H9 (cell line): ENCODE data around the gene FLT3. TPM values are rescaled to one million over a fixed set of nuclear protein-coding genes. Genes with fewer than 3 reads are reported as not detected.

ENCODE experiments used
- DNase-seq: peaks from one replicate; pipeline ENCODE4 v3.0.0-alpha.2; 2017
- H2AFZ ChIP-seq: one replicate; pipeline ENCODE4 v1.6.1; 2013; ENCODE audit warnings: mild to moderate bottlenecking, low read length, control low read depth, moderate library complexity
- H2AK5ac ChIP-seq: 2 replicates; pipeline ENCODE4 v1.6.1; 2013; ENCODE audit warnings: low read length, control low read depth, mixed read lengths; ENCODE audit not compliant: insufficient read length
- H2BK120ac ChIP-seq: one replicate; pipeline ENCODE4 v1.6.1; 2013; ENCODE audit warnings: low read depth, mild to moderate bottlenecking, low read length, control low read depth, inconsistent platforms; ENCODE audit not compliant: poor library complexity, severe bottlenecking
- H2BK12ac ChIP-seq: 2 replicates; pipeline ENCODE4 v1.6.1; 2013; ENCODE audit warnings: low read length, control low read depth, mixed read lengths, low read depth; ENCODE audit not compliant: insufficient read length
- H2BK15ac ChIP-seq: 2 replicates; pipeline ENCODE4 v1.6.1; 2013; ENCODE audit warnings: low read depth, low read length, control low read depth
- H2BK20ac ChIP-seq: one replicate; pipeline ENCODE4 v1.6.1; 2013; ENCODE audit warnings: low read depth, mild to moderate bottlenecking, low read length, control low read depth, inconsistent platforms; ENCODE audit not compliant: poor library complexity, severe bottlenecking
- H2BK5ac ChIP-seq: 2 replicates; pipeline ENCODE4 v1.6.1; 2013; ENCODE audit warnings: low read length, control low read depth, mixed read lengths; ENCODE audit not compliant: insufficient read length
- H3K14ac ChIP-seq: 2 replicates; pipeline ENCODE4 v1.6.1; 2013; ENCODE audit warnings: low read length, control low read depth; ENCODE audit not compliant: insufficient read depth
- H3K18ac ChIP-seq: 2 replicates; pipeline ENCODE4 v1.6.1; 2013; ENCODE audit warnings: low read depth, mild to moderate bottlenecking, mixed read lengths, low read length, control low read depth; ENCODE audit not compliant: insufficient read length
- H3K23ac ChIP-seq: 2 replicates; pipeline ENCODE4 v1.6.1; 2013; ENCODE audit warnings: low read length, control low read depth, mixed read lengths, low read depth; ENCODE audit not compliant: insufficient read length
- H3K23me2 ChIP-seq: 2 replicates; pipeline ENCODE4 v1.6.1; 2013; ENCODE audit warnings: low read depth, mild to moderate bottlenecking, mixed read lengths, low read length, control low read depth; ENCODE audit not compliant: insufficient read length, poor library complexity, severe bottlenecking
- H3K27ac ChIP-seq: 2 replicates; pipeline ENCODE4 v1.5.1; 2013; ENCODE audit warnings: low read length, control low read depth, mixed read lengths, low read depth; ENCODE audit not compliant: insufficient read length
- H3K27me3 ChIP-seq: 2 replicates; pipeline ENCODE4 v1.6.1; 2013; ENCODE audit warnings: low read length, control low read depth, inconsistent platforms; ENCODE audit not compliant: insufficient read depth
- H3K4ac ChIP-seq: 2 replicates; pipeline ENCODE4 v1.6.1; 2013; ENCODE audit warnings: low read depth, mild to moderate bottlenecking, control low read depth, inconsistent platforms, low read length, moderate library complexity
- H3K4me1 ChIP-seq: 2 replicates; pipeline ENCODE4 v1.6.1; 2013; ENCODE audit warnings: low read length, control low read depth, inconsistent platforms; ENCODE audit not compliant: insufficient read depth
- H3K4me2 ChIP-seq: 2 replicates; pipeline ENCODE4 v1.6.1; 2013; ENCODE audit warnings: low read length, control low read depth, mixed read lengths; ENCODE audit not compliant: insufficient read length, insufficient read depth
- H3K56ac ChIP-seq: 2 replicates; pipeline ENCODE4 v1.6.1; 2013; ENCODE audit warnings: low read depth, mild to moderate bottlenecking, mixed read lengths, low read length, control low read depth; ENCODE audit not compliant: insufficient read length
- H3K79me1 ChIP-seq: 2 replicates; pipeline ENCODE4 v1.6.1; 2013; ENCODE audit warnings: low read depth, mild to moderate bottlenecking, moderate library complexity, low read length, control low read depth, inconsistent platforms; ENCODE audit not compliant: insufficient read depth, poor library complexity, severe bottlenecking
- H3K79me2 ChIP-seq: 2 replicates; pipeline ENCODE4 v1.6.1; 2013; ENCODE audit warnings: low read length, control low read depth, inconsistent platforms; ENCODE audit not compliant: insufficient read depth
- H3K9ac ChIP-seq: 2 replicates; pipeline ENCODE4 v1.6.1; 2013; ENCODE audit warnings: low read length, control low read depth, mixed read lengths; ENCODE audit not compliant: insufficient read length; ENCODE audit errors: extremely low read depth
- H3K9me3 ChIP-seq: one replicate; pipeline ENCODE4 v1.6.1; 2013; ENCODE audit warnings: low read depth, low read length, inconsistent platforms; ENCODE audit not compliant: control insufficient read depth
- H3T11ph ChIP-seq: one replicate; pipeline ENCODE4 v1.6.1; 2013; ENCODE audit warnings: mild to moderate bottlenecking, low read length, control low read depth, inconsistent platforms
- H4K20me1 ChIP-seq: one replicate; pipeline ENCODE4 v1.6.1; 2013; ENCODE audit not compliant: control insufficient read depth, insufficient read length, insufficient read depth
- H4K5ac ChIP-seq: 2 replicates; pipeline ENCODE4 v1.6.1; 2013; ENCODE audit warnings: low read depth, mild to moderate bottlenecking, mixed read lengths, low read length, control low read depth; ENCODE audit not compliant: insufficient read length
- H4K8ac ChIP-seq: replicated peaks from 2 replicates; pipeline ENCODE4 v1.6.1; 2013; ENCODE audit warnings: low read length, control low read depth, mixed read lengths, low read depth; ENCODE audit not compliant: insufficient read length
- H4K91ac ChIP-seq: 2 replicates; pipeline ENCODE4 v1.6.1; 2013; ENCODE audit warnings: low read depth, mild to moderate bottlenecking, moderate library complexity, mixed read lengths, low read length, control low read depth; ENCODE audit not compliant: insufficient read length
- H3K27ac Mint-ChIP-seq, 3 experiments: 2 replicates in 2 of 3; 3 replicates in 1 of 3; pipeline ENCODE4 v1.8.0; 2020 to 2021; ENCODE audit warnings: mixed read lengths in 3 of 3, mild to moderate bottlenecking in 1 of 3, moderate library complexity in 1 of 3
- H3K27me3 Mint-ChIP-seq: 2 replicates; pipeline ENCODE4 v1.8.0; 2021; ENCODE audit warnings: low read depth, mild to moderate bottlenecking, moderate library complexity, mixed read lengths
- H3K36me3 Mint-ChIP-seq, 3 experiments: 2 replicates in 2 of 3; 3 replicates in 1 of 3; pipeline ENCODE4 v1.8.0; 2020 to 2021; ENCODE audit warnings: low read depth in 3 of 3, mixed read lengths in 3 of 3; ENCODE audit not compliant: insufficient read depth in 1 of 3
- H3K4me1 Mint-ChIP-seq, 2 experiments: 2 replicates each; pipeline ENCODE4 v1.8.0; 2020; ENCODE audit warnings: mixed read lengths in 2 of 2
- H3K4me3 Mint-ChIP-seq, 2 experiments: 2 replicates in 1 of 2; 3 replicates in 1 of 2; pipeline ENCODE4 v1.8.0; 2020 to 2021; ENCODE audit warnings: mild to moderate bottlenecking in 2 of 2, mixed read lengths in 2 of 2, moderate library complexity in 1 of 2
- H3K9me3 Mint-ChIP-seq, 2 experiments: 2 replicates in 1 of 2; 3 replicates in 1 of 2; pipeline ENCODE4 v1.8.0; 2020; ENCODE audit warnings: mild to moderate bottlenecking in 2 of 2, mixed read lengths in 2 of 2, moderate library complexity in 1 of 2
- WGBS: extraction: QIAGEN DNeasy Blood & Tissue Kit; methylation state at CpG from one replicate; pipeline ENCODE4 v1.1.7; 2013; ENCODE audit warnings: missing lambda C conversion rate, low lambda C conversion rate, mixed read lengths; ENCODE audit not compliant: insufficient read length; ENCODE audit errors: extremely low coverage; 5-methylcytosine and 5-hydroxymethylcytosine counted together
- total RNA-seq: library from RNA; stranded (reverse); gene quantifications from 2 replicates; pipeline ENCODE4 v1.2.1, GENCODE V29; 2021
- TF ChIP-seq, protein P1 (sequence below): fragments of 200-600 bp; sonication (generic); conservative IDR thresholded peaks from 3 replicates; pipeline ENCODE4 v1.8.0; 2021; ENCODE audit warnings: antibody characterized with exemption, mild to moderate bottlenecking

Gene FLT3
- total RNA-seq, 1 experiment from 2014 or later: 0.44 TPM

- Histone ChIP-seq H2AK5ac (no peak within 1 kb of the TSS), H2AFZ (no peak within 1 kb of the TSS), H4K5ac (no peak within 1 kb of the TSS), H3K23ac (no peak within 1 kb of the TSS), H4K91ac (no peak within 1 kb of the TSS), H2BK5ac (no peak within 1 kb of the TSS), H3K9me3 (no peaks in the 10 kb centered on the region), H3K4me2 (no peak within 1 kb of the TSS), H3K56ac (no peak within 1 kb of the TSS), H3T11ph (no peak within 1 kb of the TSS), H3K79me2 (no peaks in the 10 kb centered on the region), H3K27me3 (peaks cover 5% of the 10 kb centered on the region), H4K8ac (no peak within 1 kb of the TSS), H3K4me1 (no peaks in the 10 kb centered on the region), H3K23me2 (no peaks in the 10 kb centered on the region), H3K79me1 (no peaks in the 10 kb centered on the region), H3K14ac (no peak within 1 kb of the TSS; the same call in 1 of the 2 replicates), H3K27ac (no peak within 1 kb of the TSS), H3K4ac (no peak within 1 kb of the TSS), H3K9ac (no peak within 1 kb of the TSS), H4K20me1 (no peaks in the 10 kb centered on the region), H2BK20ac (no peak within 1 kb of the TSS), H3K18ac (no peak within 1 kb of the TSS), H2BK120ac (no peak within 1 kb of the TSS), H2BK15ac (no peak within 1 kb of the TSS), H2BK12ac (no peak within 1 kb of the TSS)
- Mint-ChIP-seq H3K9me3 (no peaks in the 10 kb centered on the region), H3K27me3 (peaks cover 91% of the 10 kb centered on the region), H3K4me1 (no peaks in the 10 kb centered on the region), H3K4me3 (no peak within 1 kb of the TSS), H3K27ac (peak within 1 kb of the TSS in 1 of 3 experiments; percentile 50; a peak in 1 of 7 replicates), H3K36me3 (no peaks in the 10 kb centered on the region)
- no peak for DNase-seq
- WGBS: no CpG with 5 or more reads among the region's 11 CpGs
- TF ChIP-seq, protein P1, sequence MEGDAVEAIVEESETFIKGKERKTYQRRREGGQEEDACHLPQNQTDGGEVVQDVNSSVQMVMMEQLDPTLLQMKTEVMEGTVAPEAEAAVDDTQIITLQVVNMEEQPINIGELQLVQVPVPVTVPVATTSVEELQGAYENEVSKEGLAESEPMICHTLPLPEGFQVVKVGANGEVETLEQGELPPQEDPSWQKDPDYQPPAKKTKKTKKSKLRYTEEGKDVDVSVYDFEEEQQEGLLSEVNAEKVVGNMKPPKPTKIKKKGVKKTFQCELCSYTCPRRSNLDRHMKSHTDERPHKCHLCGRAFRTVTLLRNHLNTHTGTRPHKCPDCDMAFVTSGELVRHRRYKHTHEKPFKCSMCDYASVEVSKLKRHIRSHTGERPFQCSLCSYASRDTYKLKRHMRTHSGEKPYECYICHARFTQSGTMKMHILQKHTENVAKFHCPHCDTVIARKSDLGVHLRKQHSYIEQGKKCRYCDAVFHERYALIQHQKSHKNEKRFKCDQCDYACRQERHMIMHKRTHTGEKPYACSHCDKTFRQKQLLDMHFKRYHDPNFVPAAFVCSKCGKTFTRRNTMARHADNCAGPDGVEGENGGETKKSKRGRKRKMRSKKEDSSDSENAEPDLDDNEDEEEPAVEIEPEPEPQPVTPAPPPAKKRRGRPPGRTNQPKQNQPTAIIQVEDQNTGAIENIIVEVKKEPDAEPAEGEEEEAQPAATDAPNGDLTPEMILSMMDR: no peak
These were observed 111.9 kb downstream of the FLT3 start, which contains the start of gene URAD for GRCh38 chr13:27988520-27988919. Gene URAD, minus strand, starts transcription at chr13:27988693. Its CDS starts 56 bp downstream, at chr13:27988637.
